Measurements from ENCODE around the gene NACC2.
A peak's percentile ranks its signal among the peaks of the same experiment; 100 is the strongest.

The NACC2 gene

DNA sequence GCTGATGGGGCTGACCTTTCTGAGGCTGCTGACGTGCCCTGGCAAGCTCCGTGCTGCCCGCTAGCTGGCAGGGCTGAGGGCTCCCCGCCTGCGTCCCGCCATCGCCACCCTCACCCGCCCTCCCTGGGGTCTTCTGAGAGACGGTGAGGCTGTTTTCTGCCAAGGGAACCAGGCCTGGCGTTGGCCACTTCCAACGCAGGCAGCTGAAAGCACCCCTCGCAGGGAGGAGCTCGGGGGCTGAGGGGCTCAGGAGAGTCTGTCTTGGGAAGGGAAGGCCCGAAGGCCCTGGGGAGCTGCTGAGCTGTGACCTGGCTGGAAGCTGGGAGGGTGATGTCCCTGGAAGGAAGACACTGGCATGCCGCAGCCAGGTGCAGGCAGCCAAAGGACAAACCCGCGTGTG is 33.3 kb upstream of the NACC2 start:
- no peak for DNase-seq

DNA sequence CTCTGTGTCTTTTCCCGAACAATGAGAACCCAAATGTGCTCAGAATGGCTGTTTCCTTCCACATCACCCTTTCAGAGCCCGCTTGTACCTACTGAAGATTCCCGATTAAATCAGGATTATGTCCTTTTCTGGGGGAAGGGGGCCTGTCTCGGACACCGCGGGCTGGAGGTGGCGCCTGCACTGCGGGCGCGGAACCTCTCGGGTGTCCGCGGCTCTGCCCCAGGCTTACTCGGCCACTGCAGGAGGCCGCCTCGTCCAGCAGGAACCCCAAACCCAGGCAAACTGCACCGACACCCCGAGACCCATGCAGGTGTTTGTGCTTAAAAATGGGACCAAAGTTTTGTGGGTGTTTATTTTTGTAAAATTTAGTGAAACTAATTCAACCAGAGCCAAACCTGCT is 32.2 kb upstream of the NACC2 start:
- DNase-seq: no peak

DNA sequence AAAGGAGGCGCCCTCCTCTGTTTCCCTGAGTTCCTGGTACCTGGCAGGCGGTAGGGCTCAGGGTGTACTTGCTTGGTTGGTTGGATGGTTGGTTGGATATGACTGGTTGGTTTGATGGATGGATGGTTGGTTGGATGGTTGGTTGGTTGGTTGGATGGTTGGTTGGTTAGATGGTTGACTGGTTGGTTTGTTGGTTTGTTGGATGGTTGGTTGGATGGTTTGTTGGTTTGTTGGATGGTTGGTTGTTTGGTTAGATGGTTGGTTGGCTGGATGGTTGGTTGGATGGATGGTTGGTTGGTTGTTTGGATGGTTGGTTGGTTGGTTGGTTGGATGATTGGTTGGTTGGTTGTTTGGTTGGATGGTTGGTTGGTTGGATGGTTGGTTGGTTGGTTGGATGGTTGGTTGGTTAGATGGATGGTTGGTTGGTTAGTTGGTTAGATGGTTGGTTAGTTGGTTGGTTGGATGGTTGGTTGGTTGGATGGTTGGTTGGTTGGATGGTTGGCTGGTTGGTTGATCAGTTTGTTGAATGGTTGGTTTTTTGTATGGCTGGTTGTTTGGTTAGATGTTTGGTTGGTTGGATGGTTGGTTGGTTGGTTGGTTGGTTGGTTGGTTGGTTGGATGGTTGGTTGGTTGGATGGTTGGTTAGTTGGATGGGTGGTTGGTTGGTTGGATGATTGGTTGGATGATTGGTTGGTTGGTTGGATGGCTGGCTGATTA is 30.0 kb upstream of the NACC2 start:
- DNase-seq: no peak

DNA sequence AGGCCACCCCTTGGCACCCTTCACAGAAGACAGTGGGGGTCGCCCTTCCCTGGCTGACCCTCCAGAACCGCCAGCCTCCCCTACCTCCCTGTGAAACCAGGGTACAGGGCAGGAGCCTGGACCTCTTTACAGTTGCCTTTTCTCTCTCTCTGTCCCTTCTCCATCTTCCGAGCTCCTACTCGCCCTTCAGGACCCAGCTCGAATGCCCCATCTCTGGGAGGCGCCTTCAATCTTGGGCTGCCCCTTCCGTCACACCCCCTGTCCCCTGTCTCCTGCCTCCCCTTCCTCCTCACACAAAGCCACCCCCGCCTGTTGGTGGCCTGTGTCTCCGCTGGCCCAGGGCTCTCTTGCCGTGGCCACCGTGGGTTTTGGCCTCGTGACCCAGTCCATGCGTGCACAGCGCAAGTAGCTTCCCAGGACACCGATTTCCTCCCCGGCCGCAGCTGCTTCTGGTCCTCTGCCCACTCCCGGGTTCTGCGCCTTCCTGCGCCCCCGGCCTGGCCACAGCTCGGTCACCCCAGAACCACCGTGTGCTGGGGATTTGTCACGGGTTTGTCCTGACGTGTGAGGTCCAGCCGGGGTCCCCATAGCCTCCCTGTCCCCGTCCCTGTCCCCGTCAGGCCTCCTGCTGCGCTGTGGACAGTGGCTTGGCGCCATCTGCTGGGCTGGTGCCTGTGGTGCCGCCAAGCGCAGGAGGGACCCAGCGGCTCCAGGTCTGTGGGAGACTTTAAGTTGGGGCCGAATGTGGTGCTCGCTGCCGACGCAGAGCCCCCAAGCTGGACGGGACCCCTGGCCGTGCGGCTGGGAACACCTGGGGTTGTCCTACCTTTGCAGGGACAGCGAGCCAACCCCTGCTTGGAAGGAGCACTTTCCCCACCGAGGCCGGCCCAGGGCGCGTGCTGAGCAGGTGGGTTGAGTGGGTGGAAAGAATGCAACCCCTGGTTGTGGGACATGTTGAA is 27.6 kb upstream of the NACC2 start:
- no peak for DNase-seq

DNA sequence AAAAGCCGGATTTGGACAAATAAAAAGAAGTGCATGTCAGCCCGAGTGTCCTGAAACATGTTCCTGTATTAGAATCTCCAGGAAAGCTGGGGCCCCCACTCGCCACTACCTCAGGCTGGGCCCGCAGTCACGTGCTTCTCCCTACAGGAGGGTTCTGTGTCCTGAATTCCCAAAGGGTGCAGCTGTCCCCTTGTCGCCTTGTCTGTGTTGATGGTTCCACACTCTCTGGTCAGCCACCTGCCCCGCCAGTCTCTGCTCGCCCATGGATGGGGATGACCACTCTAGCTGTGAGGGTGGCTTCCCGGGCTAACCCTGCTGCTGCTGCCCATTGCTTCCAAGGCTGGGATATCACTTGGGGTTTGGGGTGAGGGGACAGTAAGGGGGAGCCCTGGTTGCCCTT is 26.7 kb upstream of the NACC2 start:
- DNase-seq: no peak

DNA sequence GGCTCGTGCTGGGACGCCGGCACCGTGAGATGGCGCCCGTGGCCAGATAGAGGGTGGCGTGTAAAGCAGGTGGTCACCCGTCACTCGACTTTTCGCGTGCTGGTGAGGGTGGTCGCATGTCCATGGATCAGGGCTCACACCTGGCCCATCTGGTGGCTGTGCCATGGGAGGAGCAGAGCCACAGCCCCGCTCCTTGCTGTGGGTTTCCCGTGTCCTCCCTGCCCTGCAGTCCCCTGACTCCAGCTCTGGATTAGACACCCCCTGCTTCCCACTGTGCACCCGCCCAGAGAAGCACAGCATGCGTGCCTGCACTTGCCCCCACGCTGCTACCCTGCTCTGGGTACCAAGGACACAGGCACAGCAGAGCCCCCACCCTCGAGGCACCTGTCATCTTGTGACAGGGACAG is 25.4 kb upstream of the NACC2 start:
- no peak for DNase-seq

DNA sequence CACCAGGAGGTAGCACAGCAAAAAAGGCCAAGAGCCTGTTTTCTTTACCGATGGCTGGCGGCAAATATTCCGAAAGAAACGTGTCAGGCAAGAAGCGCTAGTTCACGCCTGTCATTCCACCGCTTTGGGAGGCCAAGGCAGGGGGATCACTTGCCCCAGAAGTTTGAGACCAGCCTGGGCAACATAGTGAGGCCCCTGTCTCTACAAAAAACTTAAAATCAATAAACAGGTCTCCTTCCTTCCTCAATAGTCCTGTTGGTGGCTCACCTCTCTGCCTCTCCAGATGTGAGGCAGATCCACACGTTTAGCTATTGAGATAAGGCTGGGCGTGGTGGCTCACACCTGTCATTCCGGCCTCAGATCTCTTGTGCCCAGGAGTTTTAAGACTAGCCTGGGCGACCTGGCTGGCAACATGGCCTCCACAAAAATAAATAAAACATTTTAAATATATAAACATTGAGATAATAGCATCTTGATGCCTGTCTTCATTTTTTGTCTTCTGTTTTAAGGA is 24.8 kb upstream of the NACC2 start:
- no peak for DNase-seq

DNA sequence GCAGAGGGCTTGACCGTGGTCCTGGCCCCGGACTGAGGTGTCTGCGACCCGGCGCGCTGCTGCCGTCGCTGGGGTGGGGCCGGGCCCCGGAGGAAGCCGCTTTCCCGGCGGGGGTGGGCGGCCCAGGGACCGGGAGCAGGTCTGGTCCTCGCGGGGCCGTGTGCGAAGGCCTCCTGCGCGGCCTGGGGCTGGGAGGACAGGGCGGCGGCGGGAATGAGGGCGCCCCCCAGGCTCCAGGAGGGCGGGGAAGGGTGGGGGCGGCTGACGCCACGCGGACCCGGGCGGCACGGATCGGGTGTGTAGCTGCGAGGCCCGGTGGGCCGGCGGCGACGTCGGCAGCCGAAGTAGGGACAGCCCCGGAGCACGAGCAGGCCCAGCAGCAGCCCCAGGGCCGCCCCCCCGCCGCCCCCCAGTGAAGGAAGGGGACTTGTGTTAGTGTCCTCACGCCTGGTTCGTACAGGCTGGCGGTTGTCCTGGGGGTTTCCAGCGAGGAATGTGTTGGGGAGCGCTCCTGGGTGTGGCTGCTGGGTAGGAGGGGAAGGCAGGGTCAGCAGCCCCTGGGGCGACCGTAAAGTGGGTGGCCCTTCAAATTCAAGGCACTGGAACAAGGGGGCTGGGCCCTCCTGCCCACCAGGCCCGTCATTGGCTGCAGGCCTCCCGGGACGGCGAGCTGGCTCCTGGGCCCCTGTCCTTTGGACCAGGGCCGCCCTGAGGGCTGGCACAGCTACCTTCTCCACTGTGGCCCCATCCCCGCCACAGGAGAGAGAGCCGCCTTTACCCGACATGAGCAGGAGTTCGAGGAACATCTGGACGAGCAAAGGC is 24.2 kb upstream of the NACC2 start:
- no peak for DNase-seq

DNA sequence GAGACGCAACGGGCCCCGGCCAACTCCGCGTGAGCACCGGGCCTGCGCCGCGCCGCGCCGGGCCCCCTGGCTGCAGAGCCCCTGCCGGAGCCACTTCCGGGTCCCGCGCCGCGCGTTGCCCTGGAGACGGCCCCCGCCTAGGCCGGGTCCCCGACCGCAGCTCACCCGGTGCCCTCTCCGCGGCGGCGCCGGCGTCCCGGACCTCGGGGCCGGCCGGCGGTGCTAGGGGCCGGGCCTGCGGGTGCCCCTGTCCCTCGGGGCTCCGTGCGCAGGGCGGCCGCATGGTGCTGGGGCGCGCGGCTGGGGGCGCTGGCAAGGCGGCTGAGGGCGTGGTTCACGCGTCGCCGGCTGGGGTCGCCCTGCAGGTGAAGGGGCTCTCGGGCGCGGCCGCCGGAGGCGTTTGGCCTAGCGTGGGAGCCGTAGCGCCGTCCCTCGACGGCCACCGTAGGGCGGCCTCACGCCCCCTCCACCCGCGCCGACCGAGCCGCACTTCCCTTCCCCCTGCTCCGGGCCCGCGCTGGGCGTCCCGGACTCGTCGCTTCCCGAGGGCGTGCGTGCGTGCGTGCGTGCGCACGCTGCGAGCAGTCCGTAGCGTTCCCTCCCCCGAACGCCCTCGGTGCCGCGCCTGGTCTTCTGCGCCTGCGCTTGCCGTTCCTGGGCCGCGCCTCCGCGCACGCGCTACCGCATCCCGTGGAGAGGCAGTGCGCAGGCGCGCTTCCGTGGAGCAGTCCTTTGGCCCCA is 23.4 kb upstream of the NACC2 start, which contains the start of gene TMEM250:
TMEM250 (minus strand) TSS at position 556 of the 741 bp plus-strand sequence. CDS start 1,975 bp downstream, outside the sequence.
- peak; percentile 84 for DNase-seq

DNA sequence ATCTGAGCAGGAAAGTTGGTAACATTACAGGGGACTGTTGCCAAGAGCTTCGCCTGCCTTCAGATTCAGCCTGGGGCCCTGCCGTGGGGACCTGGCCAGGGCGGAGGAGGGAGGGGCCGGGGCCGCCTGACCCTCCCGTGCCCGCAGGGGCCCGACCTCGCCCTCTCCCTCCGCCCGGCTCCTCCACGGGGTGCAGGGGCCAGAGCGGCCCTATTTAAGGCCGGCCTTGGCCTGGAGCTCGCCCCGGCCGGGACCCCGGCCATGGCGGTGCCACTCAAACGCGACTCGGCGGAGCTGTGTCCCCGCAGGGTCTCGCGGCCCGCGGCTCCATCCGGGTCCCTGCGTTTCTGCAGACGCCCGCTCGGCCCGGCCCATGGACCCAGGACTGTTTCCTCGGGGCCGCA is 22.8 kb upstream of the NACC2 start:
- DNase-seq: no peak

DNA sequence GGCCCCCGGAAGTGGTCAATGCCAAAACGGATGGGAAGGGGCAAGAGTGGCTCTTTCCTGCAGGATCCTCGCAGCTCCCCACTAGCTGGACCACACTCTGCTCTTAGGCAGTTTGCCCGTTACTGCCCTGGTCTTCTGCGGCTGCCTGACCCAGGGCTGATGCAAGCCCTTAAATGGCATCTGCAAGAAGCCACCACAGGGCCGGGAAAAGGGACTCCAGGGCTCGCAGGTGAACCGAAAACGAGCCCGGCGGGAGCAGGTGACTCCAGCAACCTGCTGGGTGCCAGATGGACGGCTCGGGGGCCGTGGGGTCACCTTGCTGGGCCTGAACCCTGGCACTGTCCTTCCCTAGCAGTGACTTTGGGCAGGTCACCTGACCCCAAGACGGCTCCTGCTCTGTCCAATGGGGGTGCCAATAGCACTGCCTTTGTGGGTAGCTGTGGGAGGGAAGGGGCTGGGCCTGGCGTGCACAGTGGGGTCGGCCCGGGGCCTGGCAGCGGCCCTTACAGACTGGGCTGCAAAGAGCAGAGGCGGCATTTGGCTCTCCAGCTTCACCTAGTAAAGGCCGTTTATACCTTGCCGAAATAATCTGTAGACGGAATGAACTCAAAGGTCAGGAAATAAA is 22.3 kb upstream of the NACC2 start:
- no peak for DNase-seq

DNA sequence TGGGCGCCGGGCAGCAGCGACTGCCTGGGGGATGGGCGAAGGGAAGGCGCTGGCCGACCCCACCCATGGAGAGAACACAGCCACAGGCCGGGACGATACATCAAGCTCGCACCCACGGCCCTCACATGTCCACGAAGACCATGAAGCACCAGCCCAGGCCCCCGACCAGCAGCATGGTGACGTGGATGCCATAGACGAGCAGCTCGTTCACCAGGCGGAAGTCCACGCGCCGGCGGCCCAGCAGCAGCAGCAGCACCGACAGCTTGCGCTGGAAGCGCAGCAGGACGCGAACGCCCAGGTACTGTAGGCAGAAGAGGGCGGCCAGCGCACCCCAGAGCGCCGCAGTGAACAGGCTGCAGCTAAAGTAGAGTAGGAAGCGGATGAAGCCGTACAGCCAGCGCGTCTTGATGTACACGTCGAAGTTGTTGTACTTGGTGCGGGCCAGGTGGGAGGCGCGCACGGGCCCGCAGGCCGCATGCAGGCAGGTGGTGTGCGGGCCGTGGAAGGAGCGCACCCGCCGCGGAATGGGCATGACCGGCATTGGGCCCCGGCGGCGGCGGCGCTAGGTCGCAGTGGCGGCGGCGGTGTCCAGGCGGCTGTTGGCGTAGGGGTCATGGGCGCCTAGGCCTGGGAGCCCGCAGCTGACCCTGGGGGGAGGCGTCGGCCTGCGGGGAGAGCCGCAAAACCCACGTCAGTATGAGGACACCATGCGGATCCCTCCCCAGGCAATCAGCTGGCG is 21.4 kb upstream of the NACC2 start:
- no peak for DNase-seq

DNA sequence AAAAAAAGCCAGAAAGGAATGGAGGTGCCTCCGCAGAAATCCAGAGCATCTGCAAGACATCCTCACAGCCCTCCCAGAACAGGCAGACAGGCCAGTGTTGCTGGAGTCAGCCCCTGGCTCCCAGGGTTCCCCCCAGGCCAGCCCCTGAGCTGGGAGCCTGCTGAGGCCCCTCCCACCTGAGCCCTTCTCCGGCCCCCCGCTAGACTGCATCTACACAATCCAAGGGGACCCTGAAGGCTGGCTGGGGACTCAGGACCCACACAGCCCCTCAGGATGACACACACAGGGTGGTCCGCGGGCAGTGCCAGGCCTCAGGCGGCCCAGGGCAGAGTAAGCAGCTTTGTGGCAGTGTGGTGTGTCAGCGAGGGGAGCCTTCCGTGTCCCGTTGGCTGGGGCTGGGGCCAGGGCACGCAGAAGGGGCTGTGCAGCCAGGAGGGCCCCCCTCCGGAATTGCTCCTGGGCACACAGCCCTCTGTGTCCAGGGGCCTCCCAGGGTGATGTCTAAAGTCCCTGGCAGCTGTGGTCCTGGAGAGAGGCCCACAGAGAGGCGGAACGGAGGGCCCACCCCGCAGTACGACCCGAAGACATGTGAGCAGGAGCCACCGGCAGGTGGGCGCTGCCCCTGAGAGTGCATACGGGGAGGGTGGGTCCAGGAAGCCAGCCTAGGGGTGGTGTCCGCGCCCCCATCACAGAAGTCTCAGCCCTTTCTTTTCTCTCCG is 20.7 kb upstream of the NACC2 start:
- DNase-seq: no peak

DNA sequence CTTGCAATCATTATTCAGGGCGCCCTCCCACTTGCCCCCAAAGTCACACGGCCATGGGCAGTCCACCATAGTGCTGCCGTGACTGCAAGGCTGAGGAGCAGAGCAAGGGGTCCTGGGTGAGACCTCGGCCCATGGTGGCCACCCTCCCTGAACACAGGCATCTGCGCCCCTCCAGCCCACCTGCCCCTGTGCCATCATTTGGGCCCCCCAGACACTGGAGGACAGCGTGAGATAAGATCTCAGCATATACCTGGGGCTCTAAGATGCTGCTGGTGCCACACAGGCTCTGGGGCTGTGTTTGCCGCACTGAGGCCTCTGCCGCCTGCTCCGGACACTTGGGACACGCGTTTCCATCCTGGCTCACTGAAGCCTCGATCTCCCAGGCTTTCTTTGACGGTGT is 20.1 kb upstream of the NACC2 start:
- DNase-seq: no peak

DNA sequence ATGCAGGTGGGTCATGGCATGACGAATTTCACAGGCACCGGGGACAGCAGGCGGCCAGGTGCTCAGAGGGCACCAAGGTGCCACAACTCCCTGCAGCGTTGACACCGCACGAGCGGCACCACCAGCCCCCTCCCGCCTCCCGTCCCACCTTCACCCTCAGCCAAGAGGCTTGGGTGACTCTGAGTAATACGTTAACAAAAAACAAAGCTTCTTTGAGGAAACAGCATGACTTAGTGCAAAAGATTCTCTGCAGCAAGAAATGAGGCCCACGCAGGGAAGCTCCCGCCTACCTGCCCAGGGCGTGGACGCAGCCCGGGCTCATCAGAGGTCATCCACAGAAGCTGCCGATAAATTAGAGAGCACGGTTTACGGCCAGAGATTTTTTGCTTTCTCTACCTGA is 19.5 kb upstream of the NACC2 start:
- DNase-seq: no peak

DNA sequence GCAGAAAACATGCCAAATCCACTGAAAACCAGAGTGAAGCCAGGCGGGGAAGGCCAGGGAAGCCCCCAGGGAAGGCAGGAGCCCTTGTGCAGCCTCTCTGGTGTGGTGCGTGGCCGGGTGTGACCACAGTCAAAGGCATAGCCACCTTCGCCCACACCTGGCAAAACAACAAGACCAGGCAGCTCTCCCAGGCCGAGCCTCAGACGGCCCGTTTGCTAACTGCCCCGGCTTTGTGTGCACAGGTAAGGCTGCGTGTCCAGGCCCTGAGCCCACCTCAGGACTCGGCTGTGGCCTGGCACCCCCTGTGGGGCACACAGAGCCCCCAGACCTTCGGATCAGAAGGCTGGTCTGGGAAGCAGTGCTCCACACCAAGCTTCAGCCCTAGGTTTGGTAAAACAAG is 17.5 kb upstream of the NACC2 start:
- DNase-seq: no peak

DNA sequence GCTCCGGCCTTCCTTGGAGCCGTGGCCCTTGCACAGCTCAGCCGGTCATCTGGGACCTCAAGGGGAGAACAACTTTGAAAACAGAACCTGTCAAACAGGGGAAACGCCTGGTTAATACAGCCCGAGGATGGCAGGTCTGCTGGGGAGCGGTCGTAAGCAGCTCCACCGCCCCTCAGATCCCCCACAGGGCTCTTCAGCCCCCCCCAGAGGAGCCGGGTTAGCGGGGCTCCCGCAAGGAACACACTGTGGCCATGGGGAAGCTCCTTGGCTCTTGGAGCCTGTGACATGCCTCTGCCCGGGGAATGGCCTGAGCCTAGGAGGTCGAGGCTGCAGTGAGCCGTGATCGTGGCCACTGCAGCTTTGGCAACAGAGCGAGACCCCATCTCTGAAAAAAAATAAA is 16.8 kb upstream of the NACC2 start:
- DNase-seq: no peak

DNA sequence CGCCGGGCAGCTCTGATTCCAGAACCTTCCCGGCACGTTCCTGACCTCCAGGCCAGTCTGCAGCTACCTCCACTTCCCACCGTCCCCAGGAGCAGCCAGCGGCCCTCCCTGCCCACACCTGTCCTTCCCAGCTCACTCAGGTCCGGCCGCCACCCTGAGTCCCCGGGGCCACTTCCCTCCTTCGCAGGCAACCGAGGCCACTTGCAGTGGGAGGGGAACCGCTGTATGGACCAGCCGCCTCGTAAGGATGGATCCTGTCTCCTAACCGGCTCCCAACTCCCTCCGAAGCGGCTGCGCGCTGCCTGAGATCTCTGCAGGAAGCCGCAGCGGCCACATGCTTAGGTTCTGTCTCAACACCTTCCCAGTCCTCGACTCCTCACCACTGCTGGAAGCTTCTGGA is 16.1 kb upstream of the NACC2 start:
- no peak for DNase-seq

DNA sequence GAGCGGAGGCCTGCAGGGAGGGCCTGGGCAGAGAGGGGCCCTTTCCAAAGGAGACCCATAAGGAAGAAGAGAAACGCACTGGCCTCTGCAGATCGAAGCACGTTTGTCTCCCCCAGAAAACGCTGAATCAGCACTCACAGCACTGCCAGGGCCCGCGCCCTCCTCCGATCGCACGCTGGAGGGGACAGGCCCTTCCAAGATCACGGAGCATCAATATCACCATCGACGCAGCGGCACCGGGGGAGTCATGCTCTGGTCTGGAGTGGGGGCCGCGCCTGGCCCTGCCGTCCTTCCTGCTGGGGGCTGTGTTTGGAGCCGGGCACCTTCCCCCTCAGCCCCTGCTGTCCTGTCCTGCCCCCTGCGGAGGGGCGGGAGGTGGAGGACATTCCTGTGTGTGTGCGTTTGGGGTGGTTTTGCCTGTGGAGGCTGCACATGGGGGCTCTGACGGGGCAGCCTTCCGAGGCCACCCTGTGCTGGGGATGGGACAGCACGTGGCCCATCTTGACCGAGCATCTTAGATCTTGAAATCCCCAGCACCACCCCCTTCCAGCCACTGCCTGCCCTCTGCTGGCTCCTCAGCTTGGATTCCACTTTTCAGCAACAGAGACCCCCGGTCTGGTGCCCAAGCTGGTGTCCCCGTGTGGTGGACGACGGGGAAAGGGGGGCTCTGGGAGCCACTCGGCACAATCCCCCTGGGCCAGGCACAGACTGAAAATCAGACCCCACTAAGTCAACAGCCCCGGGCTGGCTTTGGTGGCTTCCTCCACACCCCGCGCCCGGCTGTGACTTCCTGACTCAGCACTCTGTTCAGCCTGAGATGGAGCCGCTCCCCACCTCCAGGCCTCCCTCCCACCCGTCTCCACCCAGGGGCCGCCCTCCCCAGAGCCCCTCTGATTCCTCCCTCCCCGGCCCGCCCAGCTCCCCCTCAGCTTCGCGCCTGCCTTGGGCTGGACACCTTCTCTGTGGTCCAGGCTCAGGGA is 15.3 kb upstream of the NACC2 start:
- no peak for DNase-seq
